Kidney epithelial cell (primary cell): ENCODE results near the gene CASD1. TPM values are rescaled to one million over a fixed set of nuclear protein-coding genes. Genes with fewer than 3 reads are reported as not detected.

ENCODE experiments used
- DNase-seq: peaks from one replicate; pipeline ENCODE4 v3.0.0-alpha.2; 2010; ENCODE audit warnings: low read depth
- H3K27me3 ChIP-seq: 2 replicates; pipeline ENCODE4 v1.6.0; 2011; ENCODE audit warnings: low read length; ENCODE audit not compliant: control insufficient read depth, insufficient read depth
- H3K36me3 ChIP-seq: 2 replicates; pipeline ENCODE4 v1.5.1; 2011; ENCODE audit warnings: low read length; ENCODE audit not compliant: control insufficient read depth, insufficient read depth
- H3K4me3 ChIP-seq: 2 replicates; pipeline ENCODE4 v1.5.1; 2011; ENCODE audit warnings: low read depth, mild to moderate bottlenecking, control low read depth, low read length
- total RNA-seq: library from RNA; depleted of rRNA; stranded (reverse); fragments of >200 nt; gene quantifications from 2 replicates; pipeline ENCODE4 v1.2.3, GENCODE V29; 2015
- TF ChIP-seq, protein P1 (sequence below): IDR thresholded peaks from 2 replicates; pipeline ENCODE4 v1.5.1; 2011; ENCODE audit warnings: mild to moderate bottlenecking, moderate library complexity, low read length, control low read depth, inconsistent platforms; ENCODE audit not compliant: insufficient read depth, poor library complexity, severe bottlenecking

The CASD1 gene
- total RNA-seq, 1 donor from 2014 or later: 15.8 TPM

DNA sequence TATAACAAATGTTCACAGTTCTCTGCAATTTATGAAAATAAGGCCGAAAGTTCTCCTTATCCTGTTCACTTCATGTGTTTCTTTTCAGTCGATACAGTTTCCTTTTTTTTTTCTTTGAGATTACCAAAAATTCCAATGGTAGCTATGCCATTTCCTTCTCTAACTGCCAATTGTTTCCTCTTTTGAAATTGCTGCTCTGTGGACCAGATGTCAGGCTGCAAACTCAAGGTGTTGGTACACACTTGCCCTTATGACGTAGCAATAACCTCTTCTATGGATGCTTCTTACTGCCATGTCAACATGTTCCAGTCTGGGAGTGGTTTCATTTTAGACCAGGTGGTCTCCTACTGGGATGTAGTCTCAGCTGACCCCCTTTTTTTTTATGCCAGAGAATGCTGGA is 52.9 kb downstream of the CASD1 start:
- Histone ChIP-seq H3K27me3 (no peaks in the 10 kb centered on the region), H3K36me3 (no peaks in the 10 kb centered on the region), H3K4me3 (no peak overlapping the region)
- TF ChIP-seq, protein P1, sequence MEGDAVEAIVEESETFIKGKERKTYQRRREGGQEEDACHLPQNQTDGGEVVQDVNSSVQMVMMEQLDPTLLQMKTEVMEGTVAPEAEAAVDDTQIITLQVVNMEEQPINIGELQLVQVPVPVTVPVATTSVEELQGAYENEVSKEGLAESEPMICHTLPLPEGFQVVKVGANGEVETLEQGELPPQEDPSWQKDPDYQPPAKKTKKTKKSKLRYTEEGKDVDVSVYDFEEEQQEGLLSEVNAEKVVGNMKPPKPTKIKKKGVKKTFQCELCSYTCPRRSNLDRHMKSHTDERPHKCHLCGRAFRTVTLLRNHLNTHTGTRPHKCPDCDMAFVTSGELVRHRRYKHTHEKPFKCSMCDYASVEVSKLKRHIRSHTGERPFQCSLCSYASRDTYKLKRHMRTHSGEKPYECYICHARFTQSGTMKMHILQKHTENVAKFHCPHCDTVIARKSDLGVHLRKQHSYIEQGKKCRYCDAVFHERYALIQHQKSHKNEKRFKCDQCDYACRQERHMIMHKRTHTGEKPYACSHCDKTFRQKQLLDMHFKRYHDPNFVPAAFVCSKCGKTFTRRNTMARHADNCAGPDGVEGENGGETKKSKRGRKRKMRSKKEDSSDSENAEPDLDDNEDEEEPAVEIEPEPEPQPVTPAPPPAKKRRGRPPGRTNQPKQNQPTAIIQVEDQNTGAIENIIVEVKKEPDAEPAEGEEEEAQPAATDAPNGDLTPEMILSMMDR: no peak
- no peak for DNase-seq

DNA sequence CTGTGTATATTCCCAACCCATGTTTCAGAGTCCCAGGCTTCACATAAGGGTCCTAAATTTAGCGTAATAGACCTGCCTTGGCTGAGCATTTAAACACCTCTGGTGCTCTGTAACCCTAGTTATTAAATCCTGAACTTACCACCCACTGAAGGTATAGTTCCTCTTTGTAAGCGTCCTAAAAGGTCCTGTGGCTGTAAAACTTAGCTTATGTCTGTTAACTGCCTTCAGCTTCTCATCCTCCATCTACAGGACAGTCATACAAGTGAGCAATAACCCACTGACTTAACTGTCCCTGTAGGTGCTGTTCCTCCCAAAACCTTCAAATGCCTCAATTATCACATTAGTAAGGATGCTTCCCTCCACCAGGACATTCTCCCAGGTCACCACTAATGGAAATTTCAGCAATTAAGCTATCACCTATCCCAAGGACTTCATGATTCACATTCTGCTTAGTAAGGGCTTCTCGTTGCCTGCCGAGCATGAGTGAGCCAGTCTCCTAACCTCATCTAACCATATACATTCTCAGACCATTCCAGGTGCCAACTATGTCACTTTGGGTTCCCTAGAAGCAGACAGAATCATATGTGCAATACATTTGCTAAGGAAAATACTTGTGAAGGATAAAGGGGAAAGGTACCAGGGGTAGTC is 55.8 kb downstream of the CASD1 start:
- Histone ChIP-seq H3K4me3 (no peak overlapping the region), H3K36me3 (no peaks in the 10 kb centered on the region), H3K27me3 (no peaks in the 10 kb centered on the region)
- no peak for DNase-seq
- TF ChIP-seq, protein P1: no peak

DNA sequence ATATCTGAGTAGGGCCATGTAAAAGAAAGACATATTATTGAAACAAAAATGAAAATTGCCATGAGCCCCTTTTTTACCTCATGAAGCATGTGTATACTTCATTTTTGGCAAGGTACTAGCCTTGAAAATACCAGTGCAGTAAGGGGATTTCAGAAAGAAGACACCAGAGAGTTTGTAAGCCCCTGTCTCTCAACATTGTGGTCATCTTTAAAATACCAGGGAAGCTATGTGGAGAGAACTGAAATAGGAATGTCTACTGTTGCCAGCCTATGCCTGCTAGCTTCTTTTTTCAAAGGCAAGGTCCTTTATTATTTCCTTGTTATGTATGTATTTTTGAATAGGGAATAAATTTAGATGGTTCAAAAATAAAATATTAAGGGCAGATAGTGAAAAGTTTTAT is 57.8 kb downstream of the CASD1 start:
- no peaks in the 10 kb centered on the region for H3K27me3 ChIP-seq
- no peak for DNase-seq
- TF ChIP-seq, protein P1: no peak
- no peaks in the 10 kb centered on the region for H3K36me3 ChIP-seq
- H3K4me3 ChIP-seq: no peak overlapping the region

DNA sequence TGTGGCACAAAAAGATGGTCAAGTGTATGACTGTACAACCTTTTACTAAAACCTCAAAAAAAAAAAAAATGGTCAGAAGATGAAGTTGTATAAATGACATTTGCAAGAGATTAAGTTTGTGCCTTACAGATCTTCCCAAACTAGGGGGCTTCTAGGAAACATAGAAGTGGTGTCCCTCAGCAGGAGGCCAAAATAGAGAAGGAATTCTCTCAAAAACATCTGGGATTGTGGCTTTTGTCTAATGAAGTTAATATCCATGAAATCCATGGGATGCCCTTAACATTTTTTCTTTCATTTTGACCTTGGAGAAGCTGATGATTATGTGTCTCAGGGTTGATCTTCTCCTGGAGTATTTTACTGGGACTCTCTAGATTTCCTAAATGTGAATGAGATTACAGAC is 62.2 kb downstream of the CASD1 start:
- Histone ChIP-seq H3K36me3 (no peaks in the 10 kb centered on the region), H3K27me3 (no peaks in the 10 kb centered on the region), H3K4me3 (no peak overlapping the region)
- no peak for DNase-seq
- TF ChIP-seq, protein P1: no peak

DNA sequence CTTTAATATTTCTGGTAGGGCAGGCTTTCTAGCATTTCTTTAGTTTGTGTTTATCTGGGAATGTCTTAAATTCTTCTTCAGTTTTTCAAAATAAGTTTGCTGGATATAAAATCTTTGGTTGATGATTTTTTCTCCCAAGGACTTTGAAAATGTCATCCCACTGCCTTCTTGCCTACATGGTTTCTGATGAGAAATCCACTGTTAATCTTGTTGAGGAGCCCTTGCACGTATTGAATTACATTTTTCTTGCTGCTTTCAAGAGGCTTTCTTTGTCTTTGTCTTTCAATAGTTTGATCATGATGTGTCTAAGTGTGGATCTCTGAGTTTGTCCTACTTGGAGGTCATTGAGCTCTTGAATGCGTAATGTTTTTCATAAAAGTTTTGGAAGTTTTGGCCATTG is 66.0 kb downstream of the CASD1 start:
- H3K36me3 ChIP-seq: no peaks in the 10 kb centered on the region
- TF ChIP-seq, protein P1: no peak
- no peaks in the 10 kb centered on the region for H3K27me3 ChIP-seq
- no peak overlapping the region for H3K4me3 ChIP-seq
- no peak for DNase-seq

DNA sequence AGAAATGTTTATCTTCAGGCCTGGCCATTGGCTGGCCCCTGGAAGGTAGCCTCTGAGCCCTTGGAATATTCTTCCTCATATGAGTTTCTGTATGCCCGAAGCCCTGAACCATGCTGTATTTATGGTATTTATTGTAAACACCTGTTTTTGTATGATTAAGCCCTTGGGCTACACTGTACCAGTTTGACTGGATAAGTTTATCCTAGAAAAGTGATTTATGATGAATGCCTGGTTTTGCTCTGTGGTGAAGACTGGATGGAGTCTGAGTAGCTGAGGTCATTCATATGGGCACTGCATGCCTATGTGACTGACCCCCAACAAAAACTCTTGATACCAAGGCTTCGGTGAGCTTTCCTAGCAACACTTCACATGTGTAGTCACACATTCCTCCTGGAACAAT is 66.7 kb downstream of the CASD1 start:
- no peak overlapping the region for H3K4me3 ChIP-seq
- no peak for DNase-seq
- H3K36me3 ChIP-seq: no peaks in the 10 kb centered on the region
- TF ChIP-seq, protein P1: no peak
- H3K27me3 ChIP-seq: no peaks in the 10 kb centered on the region
